Ovary (tissue), 9 donors: ENCODE data around the gene SHISA6. TPM values are rescaled to one million over a fixed set of nuclear protein-coding genes. Genes with fewer than 3 reads are reported as not detected.

Source experiments
- DNase-seq, 5 donors: peaks; one replicate each; pipeline ENCODE4 v3.0.0-alpha.2; 2019 to 2020
- H3K27ac ChIP-seq, 2 donors: fragments of 200-600 bp; one replicate each; pipeline versions ENCODE4 v1.5.1 to v1.8.0; 2019 to 2022
- H3K27me3 ChIP-seq: fragments of 200-600 bp; one replicate; pipeline ENCODE4 v1.8.0; 2022
- H3K36me3 ChIP-seq: fragments of 200-600 bp; sonication (generic); one replicate; pipeline ENCODE4 v1.5.1; 2019
- H3K4me1 ChIP-seq: one replicate; pipeline ENCODE4 v1.8.1; 2013; ENCODE audit warnings: mild to moderate bottlenecking, moderate library complexity; ENCODE audit not compliant: insufficient read depth
- H3K4me3 ChIP-seq: fragments of 200-600 bp; sonication (generic); one replicate; pipeline ENCODE4 v1.5.1; 2017
- H3K9me3 ChIP-seq, 2 donors: fragments of 200-600 bp in 1 of 2; sonication (generic) in 1 of 2; one replicate each; pipeline versions ENCODE4 v1.5.1 to v1.8.1; 2013 to 2019; ENCODE audit warnings: mild to moderate bottlenecking in 1 of 2, moderate library complexity in 1 of 2
- CTCF ChIP-seq, 3 donors: fragments of 450-650 bp in 2 of 3; fragments of 200-600 bp in 1 of 3; IDR thresholded peaks; one replicate each; pipeline versions ENCODE4 v1.5.1 to v1.8.0; 2016 to 2022; ENCODE audit warnings: antibody characterized with exemption in 3 of 3, mild to moderate bottlenecking in 1 of 3
- EP300 ChIP-seq: sonication (generic); formaldehyde crosslinking; IDR thresholded peaks from one replicate; pipeline ENCODE4 v1.6.1; 2017; ENCODE audit warnings: antibody characterized with exemption
- POLR2A ChIP-seq: fragments of 450-650 bp; IDR thresholded peaks from one replicate; pipeline ENCODE4 v1.6.1; 2017; ENCODE audit warnings: antibody characterized with exemption, mild to moderate bottlenecking, moderate library complexity
- WGBS, 3 donors: extraction: QIAGEN DNeasy Blood & Tissue Kit in 1 of 3; methylation state at CpG; one replicate each; pipeline versions ENCODE4 v1.1.5 to v1.1.7; 2013 to 2017; 5-methylcytosine and 5-hydroxymethylcytosine counted together
- intact Hi-C, 4 donors: fragments of 100-400 bp; cut with DNase I; formaldehyde crosslinking; loops; one replicate each; pipeline versions ENCODE4 v1.11.0 to v1.15.1; 2022 to 2023
- polyA plus RNA-seq, 2 donors: library from polyadenylated mRNA; stranded (reverse); fragments of 200-250 nt in 1 of 2; fragments of 350-450 nt in 1 of 2; fragmentation: Illumina TruSeq in 1 of 2; extraction: RNeasy Lipid Tissue Mini Kit (QIAGEN cat#74804) in 1 of 2; gene quantifications; one replicate each; pipeline ENCODE4 v1.2.3, GENCODE V29; 2013 to 2014
- total RNA-seq, 7 donors: library from RNA; depleted of rRNA in 2 of 7; stranded (reverse); fragments of >200 nt in 2 of 7; fragmentation: NEBNext Ultra II Directional in 3 of 7; extraction: Animal tissue kit (Norgen Biotek cat#: 25700) in 3 of 7; gene quantifications; one replicate each; pipeline versions ENCODE4 v1.1.0 to v1.2.4, GENCODE V29; 2016 to 2023
- donor health status: DM: no; HTN: no; CAD: no; lungs with moderate emphysema.
- donor health status: DM: no; HTN: no; CAD: no.
- donor health status: Bipolar disorder and iron deficiency.
- donor health status: DM: yes; HTN: yes; CAD: no.
- donor health status: DM: no; HTN: no; CAD: no.
- donor health status: DM: yes; HTN: yes; CAD: no.

SHISA6 gene
- total and polyA plus RNA-seq, 9 donors, result 0.10 to 1.5 (median 0.38) TPM

- Histone ChIP-seq H3K9me3 (no peaks in the 10 kb centered on the region), H3K36me3 (no peaks in the 10 kb centered on the region), H3K4me3 (no peak overlapping the region), H3K27ac (no peak overlapping the region), H3K4me1 (no peaks in the 10 kb centered on the region), H3K27me3 (no peaks in the 10 kb centered on the region)
- no peak for DNase-seq
- 73 to 76% (median 75%) methylated on average over 9 of the region's 9 CpGs for WGBS, 3 donors
- TF ChIP-seq EP300 (no peak), POLR2A (no peak), CTCF (IDR thresholded peaks at IDR 0.05) (no peak)
- intact Hi-C loops, result no loop called here
Measured at GRCh38 chr17:11503308-11504035, 262.5 kb downstream of the SHISA6 start.

- H3K4me3 ChIP-seq, result no peak overlapping the region
- H3K36me3 ChIP-seq, result no peaks in the 10 kb centered on the region
- intact Hi-C loops, result no loop called here
- H3K9me3 ChIP-seq, result no peaks in the 10 kb centered on the region
- TF ChIP-seq EP300, result no peak
- no peak for TF ChIP-seq POLR2A
- TF ChIP-seq CTCF (IDR thresholded peaks at IDR 0.05), result no peak
- WGBS, 3 donors, result 7 to 9% (median 7%) methylated on average over 4 of the region's 4 CpGs
- no peak for DNase-seq
- H3K27me3 ChIP-seq, result no peaks in the 10 kb centered on the region
- H3K4me1 ChIP-seq, result peaks cover 1% of the 10 kb centered on the region
- no peak overlapping the region for H3K27ac ChIP-seq
Measured at GRCh38 chr17:11506635-11507034, 265.6 kb downstream of the SHISA6 start.

- TF ChIP-seq POLR2A (no peak), EP300 (no peak), CTCF (IDR thresholded peaks at IDR 0.05) (no peak)
- no peak for DNase-seq
- intact Hi-C loops, result no loop called here
Measured at GRCh38 chr17:11511696-11512095, 270.7 kb downstream of the SHISA6 start.

GRCh38 chr17:11514565-11514964 lies 273.6 kb downstream of the SHISA6 start:
- H3K36me3 ChIP-seq, result no peaks in the 10 kb centered on the region
- no peak overlapping the region for H3K27ac ChIP-seq
- WGBS, 3 donors, result 74 to 88% (median 85%) methylated on average over 2 of the region's 2 CpGs
- H3K9me3 ChIP-seq, result no peaks in the 10 kb centered on the region
- peaks cover 3% of the 10 kb centered on the region for H3K4me1 ChIP-seq
- H3K4me3 ChIP-seq, result no peak overlapping the region
- H3K27me3 ChIP-seq, result no peaks in the 10 kb centered on the region
- intact Hi-C loops, result no loop called here
- DNase-seq, result no peak
- TF ChIP-seq POLR2A (no peak), EP300 (no peak), CTCF (IDR thresholded peaks at IDR 0.05) (no peak)

More at GRCh38 chr17:11511696-11512095, 270.7 kb downstream of the SHISA6 start:
- H3K9me3 ChIP-seq, result no peaks in the 10 kb centered on the region
- 15 to 45% (median 29%) methylated on average over 4 of the region's 4 CpGs for WGBS, 3 donors
- H3K27me3 ChIP-seq, result no peaks in the 10 kb centered on the region
- H3K36me3 ChIP-seq, result no peaks in the 10 kb centered on the region
- H3K4me3 ChIP-seq, result no peak overlapping the region
- peaks cover 3% of the 10 kb centered on the region for H3K4me1 ChIP-seq
- no peak overlapping the region for H3K27ac ChIP-seq
